GM21360 (cell line): ENCODE measurements around the gene LRRC27.

Experiments
- ATAC-seq: cut with Tn5 transposase; IDR thresholded peaks from one replicate; pipeline ENCODE4 v1.9.1; 2021; ENCODE audit warnings: mild to moderate bottlenecking, moderate library complexity; ENCODE audit not compliant: unreplicated experiment

LRRC27 gene

GRCh38 chr10:132421847-132422751, 90.1 kb downstream of the LRRC27 start:
- ATAC-seq, result no peak

- no peak for ATAC-seq
These were observed 91.2 kb downstream of the LRRC27 start for GRCh38 chr10:132422903-132423825.

DNA sequence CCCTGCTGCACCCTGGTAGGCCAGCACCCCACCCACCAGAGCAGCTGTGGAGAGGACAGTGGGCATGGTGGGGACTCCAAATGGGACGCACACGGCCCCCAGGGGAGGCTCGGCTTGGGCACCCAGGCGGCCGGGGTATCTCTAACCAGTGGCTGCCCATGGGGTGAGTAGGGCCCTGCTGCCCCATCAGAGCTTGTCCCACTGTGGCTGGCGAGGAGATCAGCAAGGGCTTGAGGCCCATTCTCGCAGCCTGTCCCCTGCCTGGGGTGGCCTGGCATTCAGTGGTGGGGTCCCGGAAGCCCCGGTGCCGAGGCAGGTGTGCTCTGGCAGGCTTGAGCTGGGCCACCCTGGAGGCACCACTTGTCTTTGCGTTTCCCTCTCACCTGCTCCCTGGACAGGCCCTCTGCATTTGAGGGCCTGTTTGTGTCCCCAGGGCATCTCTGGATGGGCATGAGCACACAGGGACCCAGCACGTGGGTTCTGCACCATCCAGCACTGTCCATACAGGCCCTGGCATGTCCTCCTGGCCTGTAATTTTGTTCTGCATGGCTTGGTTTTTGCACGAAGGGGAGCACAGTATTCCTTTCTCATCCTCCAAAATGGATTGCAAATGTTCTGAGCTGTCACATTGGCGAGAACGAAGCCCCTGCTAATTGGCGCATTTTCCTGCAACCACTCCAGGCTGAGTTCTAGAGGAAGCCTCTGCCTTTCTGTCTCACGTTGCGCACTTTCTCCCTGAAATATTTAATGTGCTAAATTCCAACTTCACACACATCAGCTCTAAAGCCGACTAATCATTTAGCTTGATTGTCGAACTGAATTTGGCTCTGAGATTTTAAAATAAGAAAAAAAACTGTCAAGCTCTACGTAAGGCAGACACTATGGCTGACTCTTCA, 92.2 kb downstream of the LRRC27 start:
- ATAC-seq, result no peak

DNA sequence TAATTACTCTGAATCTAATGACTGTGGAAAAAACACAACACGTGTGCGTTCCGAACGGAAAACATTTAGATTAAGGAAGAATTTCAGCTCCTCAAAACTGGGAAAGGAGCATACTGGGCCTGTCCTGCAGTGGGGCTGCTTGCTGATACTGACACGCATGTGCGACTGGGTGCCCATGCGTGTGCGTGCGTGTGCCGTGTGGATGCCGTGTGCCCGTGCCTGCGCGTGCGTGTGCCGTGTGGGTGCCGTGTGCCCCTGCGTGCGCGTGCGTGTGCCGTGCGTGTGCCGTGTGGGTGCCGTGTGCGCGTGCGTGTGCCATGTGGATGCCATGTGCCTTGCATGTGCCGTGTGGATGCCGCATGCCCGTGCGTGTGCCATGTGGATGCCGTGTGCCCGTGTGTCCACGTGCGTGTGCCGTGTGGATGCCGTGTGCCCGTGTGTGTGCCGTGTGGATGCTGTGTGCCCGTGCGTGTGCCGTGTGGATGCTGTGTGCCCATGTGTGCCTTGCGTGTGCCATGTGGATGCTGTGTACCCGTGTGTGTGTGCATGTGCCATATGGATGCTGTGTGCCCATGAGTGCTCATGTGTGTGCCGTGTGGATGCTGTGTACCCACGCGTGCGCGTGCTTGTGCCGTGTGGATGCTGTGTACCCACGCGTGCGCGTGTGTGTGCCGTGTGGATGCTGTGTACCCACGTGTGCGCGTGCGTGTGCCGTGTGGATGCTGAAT, 93.2 kb downstream of the LRRC27 start:
- ATAC-seq, result no peak

- ATAC-seq, result no peak
These were observed 93.8 kb downstream of the LRRC27 start for GRCh38 chr10:132425757-132426155.

GRCh38 chr10:132427006-132427771, 95.2 kb downstream of the LRRC27 start:
- ATAC-seq, result no peak

DNA sequence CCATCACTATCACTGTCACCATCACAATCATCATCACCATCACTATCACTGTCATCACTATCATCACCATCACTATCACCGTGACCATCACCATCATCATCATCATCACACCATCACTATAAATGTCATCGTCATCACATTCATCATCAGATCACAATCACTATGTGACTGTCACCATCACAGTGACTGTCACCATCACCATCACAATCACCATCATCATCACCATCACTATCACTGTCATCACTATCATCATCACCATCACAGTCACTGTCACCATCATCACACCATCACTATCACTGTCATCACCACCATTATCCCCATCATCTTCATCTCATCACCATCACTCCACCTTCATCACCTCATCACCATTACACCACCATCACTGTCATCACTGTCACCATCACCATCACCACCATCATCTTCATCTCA, 96.0 kb downstream of the LRRC27 start:
- ATAC-seq, result no peak

- ATAC-seq, result no peak
These were observed 96.5 kb downstream of the LRRC27 start for GRCh38 chr10:132428486-132428995.
